Measurements from ENCODE around the gene CCR8. TPM values are rescaled to one million over a fixed set of nuclear protein-coding genes. Genes with fewer than 3 reads are reported as not detected.
"Not testable (repeated sequence)": the region's sequence is repeated elsewhere in the genome, so short reads cannot be mapped to it uniquely, and the experiment has no call there.

The CCR8 gene
- total RNA-seq, 1 experiment from 2014 or later = not detected

DNA sequence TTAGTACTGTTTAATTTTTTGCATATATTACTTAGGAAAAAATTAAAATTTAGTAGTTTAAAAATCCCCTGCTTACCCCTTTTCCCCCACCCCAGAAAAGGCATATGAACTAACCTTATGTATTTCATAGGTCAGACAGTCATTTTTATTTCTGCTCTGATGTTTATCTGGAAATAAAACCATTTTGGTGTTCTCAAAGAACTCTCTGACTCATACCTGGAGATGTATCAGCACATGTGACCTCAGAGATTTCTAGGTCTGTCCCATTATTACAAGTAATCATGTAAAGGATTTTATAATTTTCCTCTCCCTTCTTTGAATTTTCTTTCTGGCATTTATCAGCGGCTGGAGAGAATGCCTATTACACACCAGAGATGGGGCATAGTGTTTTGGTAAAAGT is 14.1 kb upstream of the CCR8 start:
- no peaks in the 10 kb centered on the region for H3K36me3 Mint-ChIP-seq (ENCODE audit: insufficient read depth, unreplicated experiment)
- TF ChIP-seq CTCF (IDR thresholded peaks at IDR 0.05; ENCODE audit: unreplicated experiment) = no peak
- no peak for DNase-seq
- H3K9me3 Mint-ChIP-seq (ENCODE audit: low read depth, unreplicated experiment) = peaks cover 9% of the 10 kb centered on the region
- CTCF ChIA-PET = no interaction called here
- intact Hi-C loops (cut with micrococcal nuclease; ENCODE audit: unreplicated experiment) = no loop called here
- no TSS peak for BruUV-seq (replicated peaks)
- H3K4me1 Mint-ChIP-seq (ENCODE audit: low read depth, unreplicated experiment) = peaks cover 18% of the 10 kb centered on the region
- H3K27ac Mint-ChIP-seq (ENCODE audit: unreplicated experiment) = no peak overlapping the region
- H3K27me3 Mint-ChIP-seq (ENCODE audit: unreplicated experiment) = no peaks in the 10 kb centered on the region
- H3K4me3 Mint-ChIP-seq (ENCODE audit: low read depth, unreplicated experiment) = no peak overlapping the region

DNA sequence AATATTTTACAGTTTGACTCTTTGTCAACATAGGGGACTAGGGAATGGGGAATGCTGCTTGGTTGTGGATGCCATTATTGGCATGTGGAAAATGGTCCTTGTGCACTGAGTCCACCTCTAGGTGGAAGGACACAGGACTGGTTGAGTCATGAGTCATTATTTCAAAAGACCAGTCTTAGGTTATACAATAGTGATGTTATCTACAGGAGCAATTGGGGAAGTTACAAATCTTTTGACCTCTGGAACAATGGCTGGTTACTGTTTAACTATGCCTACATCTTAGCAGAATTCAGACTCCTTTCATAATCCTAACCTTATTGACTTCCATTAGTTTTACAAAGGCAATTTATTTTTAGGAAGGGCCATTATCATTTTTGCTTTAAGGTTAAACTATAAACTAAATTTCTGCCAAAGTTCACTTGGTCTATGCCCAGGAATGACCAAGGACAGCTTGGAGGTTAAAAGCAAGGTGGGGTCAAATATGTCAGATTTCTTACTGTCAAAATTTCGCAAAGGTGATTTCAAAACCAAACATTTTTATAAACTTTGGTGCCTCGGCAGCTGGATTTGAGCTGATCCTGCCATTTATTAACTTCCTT is 11.8 kb upstream of the CCR8 start:
- DNase-seq = peak; percentile 25
- intact Hi-C loops (cut with micrococcal nuclease; ENCODE audit: unreplicated experiment) = no loop called here
- H3K9me3 Mint-ChIP-seq (ENCODE audit: low read depth, unreplicated experiment) = peaks cover 9% of the 10 kb centered on the region
- no TSS peak for BruUV-seq (replicated peaks)
- no peak overlapping the region for H3K4me3 Mint-ChIP-seq (ENCODE audit: low read depth, unreplicated experiment)
- CTCF ChIA-PET = interaction anchor here (1.5 kb wide), 1 partner anchor 29 kb away, joined by 5 read pairs; no protein-coding TSS in a partner anchor
- H3K36me3 Mint-ChIP-seq (ENCODE audit: insufficient read depth, unreplicated experiment) = no peaks in the 10 kb centered on the region
- no peaks in the 10 kb centered on the region for H3K27me3 Mint-ChIP-seq (ENCODE audit: unreplicated experiment)
- no peak for TF ChIP-seq CTCF (IDR thresholded peaks at IDR 0.05; ENCODE audit: unreplicated experiment)
- H3K27ac Mint-ChIP-seq (ENCODE audit: unreplicated experiment) = peak overlapping the region; percentile 37
- H3K4me1 Mint-ChIP-seq (ENCODE audit: low read depth, unreplicated experiment) = peaks cover 18% of the 10 kb centered on the region

- intact Hi-C loops (cut with micrococcal nuclease; ENCODE audit: unreplicated experiment) = no loop called here
Measured at GRCh38 chr3:39318301-39318700, 11.2 kb upstream of the CCR8 start.

GRCh38 chr3:39319249-39319648 is 10.3 kb upstream of the CCR8 start:
- H3K27ac Mint-ChIP-seq (ENCODE audit: unreplicated experiment) = no peak overlapping the region

More at GRCh38 chr3:39318301-39318700, 11.2 kb upstream of the CCR8 start:
- peaks cover 18% of the 10 kb centered on the region for H3K4me1 Mint-ChIP-seq (ENCODE audit: low read depth, unreplicated experiment)
- no peaks in the 10 kb centered on the region for H3K36me3 Mint-ChIP-seq (ENCODE audit: insufficient read depth, unreplicated experiment)
- H3K27ac Mint-ChIP-seq (ENCODE audit: unreplicated experiment) = no peak overlapping the region
- no peak for TF ChIP-seq CTCF (IDR thresholded peaks at IDR 0.05; ENCODE audit: unreplicated experiment)
- DNase-seq = no peak
- CTCF ChIA-PET = interaction anchor here (1.5 kb wide), 1 partner anchor 30 kb away, joined by 5 read pairs; no protein-coding TSS in a partner anchor
- H3K4me3 Mint-ChIP-seq (ENCODE audit: low read depth, unreplicated experiment) = no peak overlapping the region
- no peaks in the 10 kb centered on the region for H3K27me3 Mint-ChIP-seq (ENCODE audit: unreplicated experiment)
- peaks cover 9% of the 10 kb centered on the region for H3K9me3 Mint-ChIP-seq (ENCODE audit: low read depth, unreplicated experiment)
- BruUV-seq (replicated peaks) = no TSS peak

DNA sequence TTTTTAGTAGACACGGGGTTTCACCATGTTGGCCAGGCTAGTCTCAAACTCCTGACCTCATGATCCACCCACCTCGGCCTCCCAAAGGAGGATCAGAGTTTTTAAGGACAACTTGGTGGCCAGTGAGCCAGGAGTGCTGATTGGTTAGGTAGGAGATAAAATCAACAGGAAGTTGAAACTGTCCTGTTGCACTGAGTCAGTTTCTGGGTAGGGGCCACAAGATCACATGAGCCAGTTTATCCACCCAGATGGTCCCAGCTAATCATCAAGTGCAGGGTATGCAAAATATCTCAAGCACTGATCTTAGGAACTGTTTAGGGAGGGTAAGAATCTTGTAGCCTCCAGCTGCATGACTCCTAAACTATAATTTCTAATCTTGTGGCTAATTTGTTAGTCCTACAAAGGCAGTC is 7.9 kb upstream of the CCR8 start:
- intact Hi-C loops (cut with micrococcal nuclease; ENCODE audit: unreplicated experiment); H3K4me3 Mint-ChIP-seq (ENCODE audit: low read depth, unreplicated experiment); BruUV-seq (replicated peaks); DNase-seq; H3K27me3 Mint-ChIP-seq (ENCODE audit: unreplicated experiment); H3K36me3 Mint-ChIP-seq (ENCODE audit: insufficient read depth, unreplicated experiment); H3K9me3 Mint-ChIP-seq (ENCODE audit: low read depth, unreplicated experiment); H3K27ac Mint-ChIP-seq (ENCODE audit: unreplicated experiment): not testable (repeated sequence)
- peaks cover 18% of the 10 kb centered on the region for H3K4me1 Mint-ChIP-seq (ENCODE audit: low read depth, unreplicated experiment)
- CTCF ChIA-PET = interaction anchor here (0.6 to 0.7 kb wide), 2 partner anchors 15 to 658 kb away, joined by 3 to 6 read pairs; no protein-coding TSS in a partner anchor

More at GRCh38 chr3:39319249-39319648, 10.3 kb upstream of the CCR8 start:
- intact Hi-C loops (cut with micrococcal nuclease; ENCODE audit: unreplicated experiment) = no loop called here
- H3K36me3 Mint-ChIP-seq (ENCODE audit: insufficient read depth, unreplicated experiment) = no peaks in the 10 kb centered on the region
- BruUV-seq (replicated peaks) = no TSS peak
- H3K27me3 Mint-ChIP-seq (ENCODE audit: unreplicated experiment) = no peaks in the 10 kb centered on the region
- no peak for TF ChIP-seq CTCF (IDR thresholded peaks at IDR 0.05; ENCODE audit: unreplicated experiment)
- CTCF ChIA-PET = interaction anchor here (1.5 kb wide), 1 partner anchor 31 kb away, joined by 5 read pairs; no protein-coding TSS in a partner anchor
- H3K9me3 Mint-ChIP-seq (ENCODE audit: low read depth, unreplicated experiment) = peaks cover 7% of the 10 kb centered on the region
- peaks cover 18% of the 10 kb centered on the region for H3K4me1 Mint-ChIP-seq (ENCODE audit: low read depth, unreplicated experiment)
- H3K4me3 Mint-ChIP-seq (ENCODE audit: low read depth, unreplicated experiment) = no peak overlapping the region
- DNase-seq = no peak

- H3K36me3 Mint-ChIP-seq (ENCODE audit: insufficient read depth, unreplicated experiment); H3K27me3 Mint-ChIP-seq (ENCODE audit: unreplicated experiment); intact Hi-C loops (cut with micrococcal nuclease; ENCODE audit: unreplicated experiment); H3K27ac Mint-ChIP-seq (ENCODE audit: unreplicated experiment); H3K4me3 Mint-ChIP-seq (ENCODE audit: low read depth, unreplicated experiment); DNase-seq; BruUV-seq (replicated peaks); H3K9me3 Mint-ChIP-seq (ENCODE audit: low read depth, unreplicated experiment): not testable (repeated sequence)
- H3K4me1 Mint-ChIP-seq (ENCODE audit: low read depth, unreplicated experiment) = peaks cover 14% of the 10 kb centered on the region
- CTCF ChIA-PET = interaction anchor here (0.7 kb wide), 1 partner anchor 658 kb away, joined by 6 read pairs; no protein-coding TSS in a partner anchor
Measured at GRCh38 chr3:39322209-39322715, 7.2 kb upstream of the CCR8 start.
